Calu3 (cell line): ENCODE results near the gene IRX1. TPM values are rescaled to one million over a fixed set of nuclear protein-coding genes. Genes with fewer than 3 reads are reported as not detected.

Source experiments
- BruUV-seq: library from RNA; stranded (reverse); fragments of 400-500 nt; replicated peaks from 2 replicates; lab custom pipeline; 2021; lab: Mats Ljungman, UMichigan
- CTCF ChIA-PET: fragments of 300-600 bp; sonication (Branson Sonifier 250); formaldehyde crosslinking; loops from one replicate; lab custom pipeline; 2022; ENCODE audit warnings: antibody characterized with exemption; lab: Charles Lee
- DNase-seq: peaks from one replicate; pipeline ENCODE4 v3.0.0; 2022
- H3K27ac Mint-ChIP-seq: one replicate; pipeline ENCODE4 v1.8.0; 2022; ENCODE audit warnings: mixed read lengths; ENCODE audit not compliant: unreplicated experiment
- H3K27me3 Mint-ChIP-seq: one replicate; pipeline ENCODE4 v1.8.0; 2022; ENCODE audit warnings: mixed read lengths; ENCODE audit not compliant: unreplicated experiment
- H3K36me3 Mint-ChIP-seq: one replicate; pipeline ENCODE4 v1.8.0; 2022; ENCODE audit warnings: mild to moderate bottlenecking, moderate library complexity, mixed read lengths; ENCODE audit not compliant: insufficient read depth, unreplicated experiment
- H3K4me1 Mint-ChIP-seq: one replicate; pipeline ENCODE4 v1.8.0; 2022; ENCODE audit warnings: mild to moderate bottlenecking, low read depth, mixed read lengths; ENCODE audit not compliant: unreplicated experiment
- H3K4me3 Mint-ChIP-seq: one replicate; pipeline ENCODE4 v1.8.0; 2022; ENCODE audit warnings: mild to moderate bottlenecking, low read depth, moderate library complexity, mixed read lengths; ENCODE audit not compliant: unreplicated experiment
- H3K9me3 Mint-ChIP-seq: one replicate; pipeline ENCODE4 v1.8.0; 2022; ENCODE audit warnings: low read depth, mixed read lengths; ENCODE audit not compliant: unreplicated experiment
- intact Hi-C: fragments of 100-400 bp; cut with micrococcal nuclease; formaldehyde crosslinking; loops from one replicate; pipeline ENCODE4 v1.10.0; 2022; ENCODE audit not compliant: unreplicated experiment
- total RNA-seq: library from RNA; stranded (reverse); gene quantifications from 2 replicates; pipeline ENCODE4 v1.2.3, GENCODE V29; 2022
- TF ChIP-seq, protein P1 (sequence below): fragments of 200-600 bp; IDR thresholded peaks from one replicate; pipeline ENCODE4 v1.8.0; 2022; ENCODE audit warnings: antibody characterized with exemption; ENCODE audit not compliant: unreplicated experiment

IRX1 gene
- total RNA-seq, 1 experiment from 2014 or later: not detected

DNA sequence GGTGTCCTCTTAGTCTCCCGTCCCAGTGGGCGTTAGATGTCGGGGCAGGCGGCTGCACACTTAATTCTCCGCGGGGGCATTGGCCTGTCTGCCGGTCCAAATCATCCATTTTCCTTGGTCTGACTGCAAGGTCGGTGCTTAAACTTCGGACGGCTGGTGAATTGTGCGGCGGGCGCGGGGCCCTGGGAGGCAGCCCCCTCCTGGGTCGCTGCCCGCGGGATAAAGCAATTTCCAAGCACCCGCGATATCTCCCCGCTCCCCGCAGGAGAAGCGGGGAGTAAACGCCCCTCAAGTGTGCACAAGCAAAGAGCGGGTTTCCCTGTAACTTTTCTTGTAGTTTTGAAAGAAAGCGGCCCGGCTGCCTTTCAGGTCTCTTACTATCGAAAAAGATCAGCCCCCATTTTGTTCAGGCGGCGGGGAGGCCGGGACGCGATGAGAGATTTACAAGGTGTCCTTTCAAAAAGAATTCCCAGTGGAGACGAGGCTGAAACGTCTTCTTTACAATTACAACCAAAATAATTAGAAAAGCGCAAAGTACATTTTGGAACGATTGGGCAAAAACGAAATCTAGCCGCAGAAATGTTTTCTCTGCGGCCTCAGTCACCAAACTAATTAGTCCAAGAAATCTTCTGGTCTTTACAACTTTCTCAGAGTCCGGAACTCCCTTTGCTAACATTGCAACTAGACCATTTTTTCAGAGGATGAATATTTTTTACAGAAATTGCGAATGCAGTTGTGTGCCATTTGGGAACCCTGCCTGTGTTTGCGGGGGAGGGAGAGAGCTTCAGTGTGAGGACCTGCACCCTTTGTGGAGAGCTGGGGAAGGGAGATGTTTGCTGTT is 1.8 kb downstream of the IRX1 start:
- intact Hi-C loops: no loop called here
- H3K9me3 Mint-ChIP-seq: peaks cover 13% of the 10 kb centered on the region
- CTCF ChIA-PET: no interaction called here
- no peak overlapping the region for H3K4me3 Mint-ChIP-seq
- no TSS peak for BruUV-seq
- H3K4me1 Mint-ChIP-seq: no peaks in the 10 kb centered on the region
- DNase-seq: no peak
- H3K36me3 Mint-ChIP-seq: peaks cover 5% of the 10 kb centered on the region
- H3K27ac Mint-ChIP-seq: no peak overlapping the region
- TF ChIP-seq, protein P1, sequence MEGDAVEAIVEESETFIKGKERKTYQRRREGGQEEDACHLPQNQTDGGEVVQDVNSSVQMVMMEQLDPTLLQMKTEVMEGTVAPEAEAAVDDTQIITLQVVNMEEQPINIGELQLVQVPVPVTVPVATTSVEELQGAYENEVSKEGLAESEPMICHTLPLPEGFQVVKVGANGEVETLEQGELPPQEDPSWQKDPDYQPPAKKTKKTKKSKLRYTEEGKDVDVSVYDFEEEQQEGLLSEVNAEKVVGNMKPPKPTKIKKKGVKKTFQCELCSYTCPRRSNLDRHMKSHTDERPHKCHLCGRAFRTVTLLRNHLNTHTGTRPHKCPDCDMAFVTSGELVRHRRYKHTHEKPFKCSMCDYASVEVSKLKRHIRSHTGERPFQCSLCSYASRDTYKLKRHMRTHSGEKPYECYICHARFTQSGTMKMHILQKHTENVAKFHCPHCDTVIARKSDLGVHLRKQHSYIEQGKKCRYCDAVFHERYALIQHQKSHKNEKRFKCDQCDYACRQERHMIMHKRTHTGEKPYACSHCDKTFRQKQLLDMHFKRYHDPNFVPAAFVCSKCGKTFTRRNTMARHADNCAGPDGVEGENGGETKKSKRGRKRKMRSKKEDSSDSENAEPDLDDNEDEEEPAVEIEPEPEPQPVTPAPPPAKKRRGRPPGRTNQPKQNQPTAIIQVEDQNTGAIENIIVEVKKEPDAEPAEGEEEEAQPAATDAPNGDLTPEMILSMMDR: no peak
- no peaks in the 10 kb centered on the region for H3K27me3 Mint-ChIP-seq

DNA sequence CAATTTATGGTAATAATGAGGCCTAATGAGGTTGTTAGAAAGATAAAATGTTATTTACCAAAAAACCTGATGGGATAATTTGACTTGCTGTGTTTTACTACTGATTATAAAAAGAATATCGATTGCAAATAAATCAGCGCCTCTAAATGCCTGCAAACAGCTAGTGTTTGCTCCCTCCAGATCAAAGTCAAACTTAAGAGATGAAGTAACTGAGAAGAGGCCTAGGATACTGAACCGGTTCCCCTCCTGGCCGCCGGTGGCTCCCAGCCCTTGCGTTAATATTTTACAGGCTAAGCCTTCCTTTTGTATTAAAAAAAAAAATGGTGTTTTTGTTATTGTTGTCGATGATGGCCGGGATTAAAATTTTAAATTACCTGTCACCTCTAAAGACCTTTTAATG is 2.6 kb downstream of the IRX1 start:
- Mint-ChIP-seq H3K36me3 (peaks cover 5% of the 10 kb centered on the region), H3K27ac (no peak overlapping the region), H3K4me1 (no peaks in the 10 kb centered on the region), H3K9me3 (peaks cover 13% of the 10 kb centered on the region), H3K4me3 (no peak overlapping the region), H3K27me3 (no peaks in the 10 kb centered on the region)
- no peak for DNase-seq
- TF ChIP-seq, protein P1: no peak
- BruUV-seq: no TSS peak
- intact Hi-C loops: no loop called here
- CTCF ChIA-PET: no interaction called here

DNA sequence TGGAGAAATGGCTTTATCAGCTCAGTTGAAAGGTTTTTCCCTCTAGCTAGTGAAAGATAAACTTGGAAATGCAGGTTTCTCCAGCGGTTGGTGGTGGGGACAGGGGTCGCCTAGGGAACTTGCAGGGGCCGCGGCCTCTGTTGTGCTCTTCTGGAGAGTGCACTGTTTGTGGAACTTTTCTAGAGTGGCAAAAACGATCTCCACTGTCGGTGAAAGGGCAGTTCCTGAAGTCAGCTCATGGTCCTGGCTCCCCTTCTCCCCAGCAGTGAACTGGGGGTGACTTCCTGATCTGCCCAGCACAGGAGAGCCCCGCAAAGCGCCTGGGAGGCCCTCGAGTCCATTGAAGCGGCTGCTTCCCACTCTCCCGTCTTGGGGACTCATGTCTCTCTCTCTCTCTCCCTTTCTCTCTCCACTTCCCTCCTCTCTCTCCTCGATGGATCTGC is 3.2 kb downstream of the IRX1 start:
- intact Hi-C loops: no loop called here
- H3K4me1 Mint-ChIP-seq: no peaks in the 10 kb centered on the region
- H3K27me3 Mint-ChIP-seq: no peaks in the 10 kb centered on the region
- TF ChIP-seq, protein P1: no peak
- BruUV-seq: no TSS peak
- no peak for DNase-seq
- peaks cover 11% of the 10 kb centered on the region for H3K9me3 Mint-ChIP-seq
- H3K4me3 Mint-ChIP-seq: no peak overlapping the region
- H3K27ac Mint-ChIP-seq: no peak overlapping the region
- CTCF ChIA-PET: no interaction called here
- H3K36me3 Mint-ChIP-seq: peaks cover 5% of the 10 kb centered on the region

DNA sequence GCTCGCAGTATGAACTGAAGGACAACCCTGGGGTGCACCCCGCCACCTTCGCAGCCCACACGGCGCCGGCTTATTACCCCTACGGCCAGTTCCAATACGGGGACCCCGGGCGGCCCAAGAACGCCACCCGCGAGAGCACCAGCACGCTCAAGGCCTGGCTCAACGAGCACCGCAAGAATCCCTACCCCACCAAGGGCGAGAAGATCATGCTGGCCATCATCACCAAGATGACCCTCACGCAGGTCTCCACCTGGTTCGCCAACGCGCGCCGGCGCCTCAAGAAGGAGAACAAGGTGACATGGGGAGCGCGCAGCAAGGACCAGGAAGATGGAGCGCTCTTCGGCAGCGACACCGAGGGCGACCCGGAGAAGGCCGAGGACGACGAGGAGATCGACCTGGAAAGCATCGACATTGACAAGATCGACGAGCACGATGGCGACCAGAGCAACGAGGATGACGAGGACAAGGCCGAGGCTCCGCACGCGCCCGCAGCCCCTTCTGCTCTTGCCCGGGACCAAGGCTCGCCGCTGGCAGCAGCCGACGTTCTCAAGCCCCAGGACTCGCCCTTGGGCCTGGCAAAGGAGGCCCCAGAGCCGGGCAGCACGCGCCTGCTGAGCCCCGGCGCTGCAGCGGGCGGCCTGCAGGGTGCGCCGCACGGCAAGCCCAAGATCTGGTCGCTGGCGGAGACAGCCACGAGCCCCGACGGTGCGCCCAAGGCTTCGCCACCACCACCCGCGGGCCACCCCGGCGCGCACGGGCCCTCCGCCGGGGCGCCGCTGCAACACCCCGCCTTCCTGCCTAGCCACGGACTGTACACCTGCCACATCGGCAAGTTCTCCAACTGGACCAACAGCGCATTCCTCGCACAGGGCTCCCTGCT is 3.8 kb downstream of the IRX1 start:
- Mint-ChIP-seq H3K4me3 (no peak overlapping the region), H3K4me1 (no peaks in the 10 kb centered on the region), H3K27me3 (no peaks in the 10 kb centered on the region), H3K27ac (no peak overlapping the region), H3K9me3 (peaks cover 10% of the 10 kb centered on the region), H3K36me3 (peaks cover 5% of the 10 kb centered on the region)
- intact Hi-C loops: no loop called here
- CTCF ChIA-PET: no interaction called here
- DNase-seq: no peak
- TF ChIP-seq, protein P1: no peak
- no TSS peak for BruUV-seq
